GM04503 (cell line): Measurements from ENCODE around the gene INPP5D.
"Not testable (repeated sequence)": the region's sequence is repeated elsewhere in the genome, so short reads cannot be mapped to it uniquely, and the experiment has no call there.

Experiments
- DNase-seq: peaks from one replicate; pipeline ENCODE4 v3.0.0-alpha.2; 2012; ENCODE audit warnings: low read depth

Gene INPP5D

GRCh38 chr2:233174137-233174536 lies 114.0 kb downstream of the INPP5D start:
- DNase-seq: no peak

GRCh38 chr2:233178994-233179847 lies 119.1 kb downstream of the INPP5D start:
- DNase-seq: no peak

GRCh38 chr2:233179848-233180366 lies 119.8 kb downstream of the INPP5D start:
- no peak for DNase-seq

- no peak for DNase-seq
Observed at GRCh38 chr2:233183869-233184418, 123.8 kb downstream of the INPP5D start.

- DNase-seq: no peak
Observed at GRCh38 chr2:233184669-233185068, 124.5 kb downstream of the INPP5D start.

- no peak for DNase-seq
Observed at GRCh38 chr2:233185330-233185729, 125.2 kb downstream of the INPP5D start.

GRCh38 chr2:233185963-233186362 lies 125.8 kb downstream of the INPP5D start:
- no peak for DNase-seq

GRCh38 chr2:233186851-233187250 lies 126.7 kb downstream of the INPP5D start:
- DNase-seq: no peak

GRCh38 chr2:233189025-233189424 lies 128.9 kb downstream of the INPP5D start:
- no peak for DNase-seq

GRCh38 chr2:233191016-233191415 lies 130.9 kb downstream of the INPP5D start:
- DNase-seq: not testable (repeated sequence)

GRCh38 chr2:233193738-233194137 lies 133.6 kb downstream of the INPP5D start:
- no peak for DNase-seq

- no peak for DNase-seq
Observed at GRCh38 chr2:233195027-233195426, 134.9 kb downstream of the INPP5D start.

GRCh38 chr2:233197022-233197421 lies 136.9 kb downstream of the INPP5D start:
- no peak for DNase-seq

- no peak for DNase-seq
Observed at GRCh38 chr2:233198026-233198425, 137.9 kb downstream of the INPP5D start.

GRCh38 chr2:233199870-233200269 lies 139.7 kb downstream of the INPP5D start:
- DNase-seq: no peak

- not testable (repeated sequence) for DNase-seq
Observed at GRCh38 chr2:233200790-233201189, 140.6 kb downstream of the INPP5D start.

- DNase-seq: no peak
Observed at GRCh38 chr2:233201258-233202013, 141.3 kb downstream of the INPP5D start.

- DNase-seq: no peak
Observed at GRCh38 chr2:233202531-233202944, 142.4 kb downstream of the INPP5D start.

GRCh38 chr2:233203060-233203459 lies 142.9 kb downstream of the INPP5D start:
- no peak for DNase-seq

- DNase-seq: no peak
Observed at GRCh38 chr2:233204286-233204936, 144.3 kb downstream of the INPP5D start.

- no peak for DNase-seq
Observed at GRCh38 chr2:233208382-233209116, 148.4 kb downstream of the INPP5D start.
